Measurements from ENCODE around the gene ITIH3.
"Not testable (repeated sequence)": the region's sequence is repeated elsewhere in the genome, so short reads cannot be mapped to it uniquely, and the experiment has no call there.

ITIH3 gene

GRCh38 chr3:52776486-52776885 lies 18.1 kb upstream of the ITIH3 start:
- not testable (repeated sequence) for H3K4me1 Mint-ChIP-seq (ENCODE audit: low read depth); H3K9me3 Mint-ChIP-seq; H3K4me3 Mint-ChIP-seq; H3K27me3 Mint-ChIP-seq; H3K27ac Mint-ChIP-seq; H3K36me3 Mint-ChIP-seq (ENCODE audit: low read depth)

GRCh38 chr3:52777127-52777958 lies 17.3 kb upstream of the ITIH3 start, which contains the start of gene ITIH1:
TSS of gene ITIH1 (plus strand) at chr3:52777599. CDS start at chr3:52777616, 17 bp downstream.
- Mint-ChIP-seq H3K4me3 (no peak within 1 kb of the TSS), H3K36me3 (ENCODE audit: low read depth) (no peaks in the 10 kb centered on the region), H3K27ac (no peak within 1 kb of the TSS), H3K27me3 (no peaks in the 10 kb centered on the region), H3K9me3 (no peaks in the 10 kb centered on the region), H3K4me1 (ENCODE audit: low read depth) (peaks cover 3% of the 10 kb centered on the region)

- H3K27ac Mint-ChIP-seq, result no peak overlapping the region
These were observed 16.4 kb upstream of the ITIH3 start for GRCh38 chr3:52777959-52778805.

GRCh38 chr3:52779011-52779836 lies 15.4 kb upstream of the ITIH3 start:
- Mint-ChIP-seq H3K27ac (peak overlapping the region; percentile 67), H3K4me3 (no peak overlapping the region), H3K9me3 (no peaks in the 10 kb centered on the region), H3K27me3 (no peaks in the 10 kb centered on the region), H3K4me1 (ENCODE audit: low read depth) (peaks cover 3% of the 10 kb centered on the region), H3K36me3 (ENCODE audit: low read depth) (no peaks in the 10 kb centered on the region)

More at GRCh38 chr3:52777959-52778805, 16.4 kb upstream of the ITIH3 start:
- peaks cover 3% of the 10 kb centered on the region for H3K4me1 Mint-ChIP-seq (ENCODE audit: low read depth)
- no peaks in the 10 kb centered on the region for H3K27me3 Mint-ChIP-seq
- H3K4me3 Mint-ChIP-seq, result no peak overlapping the region
- no peaks in the 10 kb centered on the region for H3K9me3 Mint-ChIP-seq
- H3K36me3 Mint-ChIP-seq (ENCODE audit: low read depth), result no peaks in the 10 kb centered on the region

GRCh38 chr3:52779837-52780585 lies 14.6 kb upstream of the ITIH3 start:
- H3K4me3 Mint-ChIP-seq, result no peak overlapping the region

GRCh38 chr3:52781741-52782140 lies 12.9 kb upstream of the ITIH3 start:
- Mint-ChIP-seq H3K4me1 (ENCODE audit: low read depth) (peaks cover 3% of the 10 kb centered on the region), H3K36me3 (ENCODE audit: low read depth) (no peaks in the 10 kb centered on the region), H3K9me3 (no peaks in the 10 kb centered on the region), H3K4me3 (no peak overlapping the region), H3K27me3 (no peaks in the 10 kb centered on the region), H3K27ac (no peak overlapping the region)

More at GRCh38 chr3:52779837-52780585, 14.6 kb upstream of the ITIH3 start:
- Mint-ChIP-seq H3K4me1 (ENCODE audit: low read depth) (peaks cover 3% of the 10 kb centered on the region), H3K9me3 (no peaks in the 10 kb centered on the region), H3K27ac (no peak overlapping the region), H3K36me3 (ENCODE audit: low read depth) (no peaks in the 10 kb centered on the region), H3K27me3 (no peaks in the 10 kb centered on the region)

GRCh38 chr3:52782412-52783210 lies 12.0 kb upstream of the ITIH3 start:
- Mint-ChIP-seq H3K36me3 (ENCODE audit: low read depth) (no peaks in the 10 kb centered on the region), H3K27ac (no peak overlapping the region), H3K9me3 (no peaks in the 10 kb centered on the region), H3K4me3 (no peak overlapping the region), H3K27me3 (no peaks in the 10 kb centered on the region), H3K4me1 (ENCODE audit: low read depth) (peaks cover 3% of the 10 kb centered on the region)

- no peak overlapping the region for H3K4me3 Mint-ChIP-seq
- H3K9me3 Mint-ChIP-seq, result no peaks in the 10 kb centered on the region
- no peaks in the 10 kb centered on the region for H3K36me3 Mint-ChIP-seq (ENCODE audit: low read depth)
- no peaks in the 10 kb centered on the region for H3K27me3 Mint-ChIP-seq
- no peak overlapping the region for H3K27ac Mint-ChIP-seq
- H3K4me1 Mint-ChIP-seq (ENCODE audit: low read depth), result peaks cover 3% of the 10 kb centered on the region
These were observed 11.4 kb upstream of the ITIH3 start for GRCh38 chr3:52783211-52783555.

GRCh38 chr3:52784021-52784621 lies 10.5 kb upstream of the ITIH3 start:
- H3K27ac Mint-ChIP-seq, result no peak overlapping the region
- H3K36me3 Mint-ChIP-seq (ENCODE audit: low read depth), result no peaks in the 10 kb centered on the region
- no peaks in the 10 kb centered on the region for H3K27me3 Mint-ChIP-seq
- no peak overlapping the region for H3K4me3 Mint-ChIP-seq
- no peaks in the 10 kb centered on the region for H3K9me3 Mint-ChIP-seq
- H3K4me1 Mint-ChIP-seq (ENCODE audit: low read depth), result peaks cover 3% of the 10 kb centered on the region

- Mint-ChIP-seq H3K9me3 (no peaks in the 10 kb centered on the region), H3K36me3 (ENCODE audit: low read depth) (no peaks in the 10 kb centered on the region), H3K4me1 (ENCODE audit: low read depth) (no peaks in the 10 kb centered on the region), H3K27me3 (no peaks in the 10 kb centered on the region), H3K27ac (no peak overlapping the region), H3K4me3 (no peak overlapping the region)
These were observed 9.5 kb upstream of the ITIH3 start for GRCh38 chr3:52784931-52785590.

- Mint-ChIP-seq H3K27ac (no peak overlapping the region), H3K4me1 (ENCODE audit: low read depth) (no peaks in the 10 kb centered on the region), H3K9me3 (no peaks in the 10 kb centered on the region), H3K36me3 (ENCODE audit: low read depth) (no peaks in the 10 kb centered on the region), H3K27me3 (no peaks in the 10 kb centered on the region), H3K4me3 (no peak overlapping the region)
These were observed 8.0 kb upstream of the ITIH3 start for GRCh38 chr3:52786330-52787215.

GRCh38 chr3:52787246-52787645 lies 7.3 kb upstream of the ITIH3 start:
- Mint-ChIP-seq H3K27me3 (no peaks in the 10 kb centered on the region), H3K4me1 (ENCODE audit: low read depth) (no peaks in the 10 kb centered on the region), H3K27ac (no peak overlapping the region), H3K4me3 (no peak overlapping the region), H3K36me3 (ENCODE audit: low read depth) (no peaks in the 10 kb centered on the region), H3K9me3 (no peaks in the 10 kb centered on the region)
